HG02610 (cell line): ENCODE data around the gene TBC1D1.

ENCODE experiments used
- ATAC-seq: cut with Tn5 transposase; IDR thresholded peaks from one replicate; pipeline ENCODE4 v1.9.1; 2021; ENCODE audit warnings: mild to moderate bottlenecking, moderate library complexity; ENCODE audit not compliant: unreplicated experiment

The TBC1D1 gene

DNA sequence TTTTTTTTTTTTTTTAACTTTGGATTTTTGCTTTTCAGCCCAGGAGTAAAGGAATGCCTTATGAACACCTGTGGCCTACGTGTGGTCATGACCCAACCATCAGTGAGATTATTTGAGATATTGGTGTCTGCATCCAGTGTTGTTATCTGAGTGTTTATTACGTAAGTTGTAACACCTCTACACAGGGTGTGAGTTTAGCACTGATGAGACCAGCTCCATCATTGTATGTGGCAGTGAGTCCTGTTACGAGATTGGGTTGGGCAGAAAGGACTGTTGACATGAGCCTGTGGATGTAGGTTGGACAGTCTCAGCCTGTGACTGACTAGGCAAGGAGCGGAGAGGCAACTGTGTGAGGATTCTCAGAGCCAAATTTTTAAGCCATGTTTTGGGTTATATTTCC, 248.3 kb downstream of the TBC1D1 start:
- ATAC-seq: no peak

DNA sequence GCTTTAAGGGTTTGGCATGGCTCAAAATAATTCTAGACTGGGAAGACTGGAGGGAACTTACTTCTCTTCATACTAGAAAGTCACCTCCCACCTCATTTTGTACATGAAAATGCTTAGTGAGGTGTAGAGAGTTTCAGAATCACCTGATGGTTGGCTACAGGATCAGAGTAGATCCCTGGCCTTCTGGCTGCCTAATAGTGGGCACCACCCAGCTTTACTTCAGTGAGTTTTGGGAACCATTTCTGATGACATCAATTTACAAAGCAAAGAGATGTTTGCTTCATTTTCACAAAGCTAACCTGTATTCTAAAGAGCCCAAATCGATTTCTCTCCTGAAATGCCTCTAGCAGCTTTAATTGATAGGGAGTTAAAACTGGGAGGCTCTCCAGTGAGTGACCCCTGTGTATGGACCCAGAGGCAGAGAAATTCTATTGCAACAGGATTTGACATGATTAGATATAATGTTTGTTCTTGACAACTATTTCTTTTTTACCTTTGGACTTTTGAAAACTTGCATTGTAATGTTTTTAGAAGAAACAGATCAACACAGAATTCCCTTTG, 249.8 kb downstream of the TBC1D1 start:
- no peak for ATAC-seq

DNA sequence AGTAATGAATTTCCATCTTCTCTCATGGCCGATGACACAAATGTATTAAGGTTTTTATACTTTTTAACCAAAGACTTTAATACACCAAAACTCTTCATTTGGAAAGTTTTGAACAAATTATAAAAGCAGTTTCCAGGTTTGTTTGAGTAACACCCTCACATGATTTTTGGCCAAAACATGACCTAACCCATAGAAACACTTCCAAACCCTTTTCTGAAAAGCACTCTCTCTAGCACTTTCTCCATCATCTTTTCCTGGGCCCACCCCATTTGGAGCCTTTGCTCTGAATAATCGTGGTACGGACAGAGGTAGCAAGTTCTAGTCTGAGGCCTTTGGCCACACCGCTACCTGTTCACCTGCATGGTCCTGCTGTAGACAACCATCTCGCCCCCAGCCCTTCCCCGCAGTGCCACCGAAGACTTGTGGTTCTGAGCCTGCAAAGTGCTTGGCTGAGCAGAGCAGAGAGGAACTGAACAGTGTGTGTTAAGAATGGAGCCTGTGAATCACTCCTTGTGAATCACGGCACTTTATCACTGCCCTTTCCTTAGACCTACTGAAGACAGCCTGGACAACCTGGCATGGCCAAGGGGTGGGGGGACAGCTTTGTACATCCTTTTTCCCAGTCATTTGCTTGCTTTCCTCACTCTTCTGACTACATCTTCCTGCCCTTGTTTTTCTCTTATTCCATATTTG, 251.1 kb downstream of the TBC1D1 start:
- ATAC-seq: no peak

DNA sequence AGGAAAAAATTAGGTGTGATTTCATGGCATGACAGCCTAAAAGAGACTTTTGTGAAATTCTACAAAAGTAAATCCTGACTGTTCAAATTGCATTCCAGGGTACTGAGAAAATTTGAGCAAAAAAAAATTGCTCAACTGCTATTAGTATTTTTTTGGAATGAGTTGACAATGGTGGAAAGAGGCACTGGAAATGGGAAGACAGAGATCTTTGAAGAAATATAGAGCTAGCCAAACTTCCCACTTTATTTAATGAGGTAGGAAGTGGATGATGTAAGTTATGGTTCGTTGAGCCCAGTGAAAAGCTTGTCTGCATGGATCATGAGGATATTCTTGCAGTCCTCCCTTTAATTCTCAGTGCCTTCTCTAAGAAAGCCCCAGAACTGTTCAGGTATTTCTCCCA, 253.1 kb downstream of the TBC1D1 start:
- ATAC-seq: no peak

DNA sequence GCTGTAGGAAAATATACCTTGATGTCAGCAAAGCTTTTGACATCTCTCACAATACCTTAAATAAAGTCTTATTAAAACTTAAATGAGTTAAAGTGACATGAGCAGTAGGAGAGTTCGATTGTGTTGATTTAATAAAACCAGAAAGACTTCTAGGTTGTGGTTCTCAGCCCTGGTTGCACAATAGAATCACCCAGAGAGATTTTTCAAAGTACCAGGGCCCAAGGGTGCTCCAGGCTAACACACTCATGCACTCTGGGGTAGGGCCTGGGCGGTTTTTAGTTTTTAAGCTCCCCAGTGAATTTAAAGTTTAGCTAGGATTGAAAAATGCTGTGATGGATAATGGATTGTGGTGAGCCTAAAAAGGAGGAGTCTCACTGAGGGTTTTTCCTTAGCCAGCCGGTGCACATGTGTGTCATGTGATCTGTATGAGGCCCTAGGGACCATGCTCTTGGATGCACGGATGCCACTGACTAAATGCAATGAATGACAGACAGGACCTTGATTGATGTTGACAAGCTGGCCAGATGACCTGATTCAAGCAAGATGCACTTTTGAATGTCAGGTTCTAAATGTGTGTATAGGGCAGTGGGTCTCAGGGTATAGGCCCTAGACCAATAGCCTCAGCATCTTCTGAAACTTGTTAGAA, 254.3 kb downstream of the TBC1D1 start:
- ATAC-seq: no peak

DNA sequence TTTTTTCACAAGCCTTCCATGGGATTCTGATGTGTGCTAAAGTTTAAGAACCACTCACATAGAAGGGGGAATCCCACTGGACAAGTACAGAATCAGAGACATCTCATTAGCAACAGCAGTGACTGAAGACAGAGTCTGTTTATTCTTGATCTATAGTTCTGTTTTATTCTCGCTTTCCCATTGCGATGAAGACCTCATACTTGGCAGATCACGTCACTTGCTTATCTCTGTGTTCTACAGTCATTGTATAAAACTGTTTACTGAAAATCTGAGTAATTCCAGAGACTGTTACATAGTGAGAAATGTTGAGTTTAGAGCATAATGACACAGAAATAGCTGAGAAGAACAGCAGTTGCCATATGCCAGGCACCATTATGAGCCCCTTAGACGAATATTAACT, 254.9 kb downstream of the TBC1D1 start:
- ATAC-seq: peak; percentile 49

DNA sequence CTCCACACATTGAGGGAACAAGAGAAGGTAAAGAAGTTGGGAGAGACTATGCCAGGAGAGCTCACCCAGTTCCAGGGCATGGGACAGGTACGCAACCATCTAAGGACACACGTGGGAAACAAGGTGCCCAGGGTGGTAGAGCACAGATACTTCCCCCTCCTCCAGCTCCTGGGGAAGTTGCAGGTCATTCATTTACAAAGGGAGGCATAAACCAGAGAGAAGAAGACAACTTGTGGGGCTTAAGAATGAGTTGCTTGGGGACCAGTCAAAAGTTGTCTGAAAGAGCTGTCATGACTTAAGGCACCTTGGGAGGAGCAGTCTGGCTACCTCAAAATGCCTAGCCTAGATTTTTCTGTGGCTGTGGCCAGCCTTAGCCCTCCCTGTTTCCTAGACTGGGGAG, 255.5 kb downstream of the TBC1D1 start:
- ATAC-seq: no peak

DNA sequence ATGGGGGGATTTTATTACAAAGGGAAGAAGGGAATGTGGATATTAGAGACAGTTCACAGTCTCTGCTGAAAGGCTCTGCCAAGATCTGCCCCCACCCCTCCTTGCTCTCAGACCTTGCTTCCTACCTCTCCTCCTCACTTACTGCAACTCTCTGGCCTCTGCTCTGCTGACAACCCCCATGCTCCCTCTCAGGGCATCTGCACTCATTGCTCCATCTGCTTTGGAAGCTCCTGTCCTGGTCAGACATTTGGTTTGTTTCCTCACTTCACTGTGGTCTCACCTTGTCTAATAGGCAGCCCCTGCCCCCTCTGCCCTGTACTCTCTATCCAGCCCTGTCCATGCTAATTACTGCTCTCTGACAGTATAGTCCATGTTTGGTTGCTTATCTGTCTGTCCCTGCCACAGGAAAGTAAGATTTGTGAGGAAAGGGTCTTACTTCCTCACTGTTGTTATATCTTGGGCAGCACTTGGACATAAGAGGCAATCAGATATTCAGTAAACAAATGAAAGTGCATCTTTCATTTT, 258.6 kb downstream of the TBC1D1 start:
- ATAC-seq: no peak

DNA sequence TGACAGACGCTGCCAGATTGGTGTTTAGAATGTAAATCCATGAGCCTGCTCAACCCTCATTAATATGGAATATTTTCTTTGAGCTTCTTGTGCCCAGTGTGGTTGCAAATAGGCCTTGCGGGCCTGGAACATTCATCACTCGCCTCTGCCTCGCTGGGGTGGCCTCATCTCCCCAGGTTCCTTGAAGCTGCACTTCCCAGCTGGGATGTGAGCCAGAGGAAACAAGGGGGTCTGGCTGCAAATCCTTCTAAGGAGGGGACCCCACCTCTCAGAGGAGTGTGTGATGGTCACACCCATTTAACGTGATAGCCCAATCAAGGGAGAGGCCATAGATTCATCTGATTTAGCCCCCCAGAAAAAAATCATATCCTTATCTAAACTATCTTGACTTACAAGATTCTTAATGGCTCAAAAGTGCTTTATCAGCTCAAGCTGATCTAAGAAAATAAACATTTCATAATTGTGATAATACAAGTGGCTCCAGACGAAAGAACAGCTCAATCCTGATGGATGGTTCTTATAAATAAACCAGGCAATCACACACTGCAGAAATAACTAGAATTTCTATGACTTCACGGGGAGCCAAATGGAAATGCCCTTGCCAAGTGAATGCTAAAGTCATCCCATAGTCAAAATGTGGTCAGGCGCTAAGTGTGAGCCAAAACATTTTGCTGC, 259.2 kb downstream of the TBC1D1 start:
- no peak for ATAC-seq

DNA sequence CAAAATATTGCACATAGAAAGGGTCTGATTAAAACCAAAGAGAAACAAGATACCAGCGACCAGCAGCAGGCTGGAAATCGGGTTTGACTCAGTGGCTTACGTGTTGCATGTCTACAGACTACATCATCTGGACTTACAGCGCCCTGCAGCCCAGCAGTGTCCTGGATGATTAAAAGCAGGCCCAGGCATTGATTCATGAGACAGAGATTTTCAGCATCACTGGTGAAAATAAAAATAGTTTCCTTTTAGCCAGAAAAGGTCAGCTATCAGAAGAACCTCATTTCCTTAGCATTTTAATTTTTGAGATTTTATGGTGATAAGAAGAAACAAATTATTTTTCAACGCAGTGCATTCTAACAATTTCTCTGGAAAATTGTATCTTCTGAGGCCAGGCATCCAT, 259.9 kb downstream of the TBC1D1 start:
- ATAC-seq: no peak

DNA sequence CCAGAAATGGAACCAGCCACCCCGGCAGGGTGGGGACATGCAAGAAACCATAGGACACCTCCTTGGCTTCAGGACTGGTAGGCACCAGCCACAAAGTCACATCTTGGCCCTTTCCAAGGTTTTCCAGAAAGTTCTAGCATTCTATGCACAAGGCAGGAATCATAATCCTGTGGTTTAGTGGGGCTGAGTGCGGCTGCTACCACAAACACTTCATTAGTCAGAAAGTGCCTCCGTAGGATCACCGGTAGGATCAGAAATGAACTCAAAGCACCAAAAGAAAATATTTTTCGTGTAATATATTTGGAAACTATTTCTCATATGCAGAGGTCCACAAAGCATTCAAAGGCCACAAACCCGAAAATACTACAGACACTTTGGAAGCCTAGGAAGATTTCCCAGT, 261.0 kb downstream of the TBC1D1 start:
- no peak for ATAC-seq

DNA sequence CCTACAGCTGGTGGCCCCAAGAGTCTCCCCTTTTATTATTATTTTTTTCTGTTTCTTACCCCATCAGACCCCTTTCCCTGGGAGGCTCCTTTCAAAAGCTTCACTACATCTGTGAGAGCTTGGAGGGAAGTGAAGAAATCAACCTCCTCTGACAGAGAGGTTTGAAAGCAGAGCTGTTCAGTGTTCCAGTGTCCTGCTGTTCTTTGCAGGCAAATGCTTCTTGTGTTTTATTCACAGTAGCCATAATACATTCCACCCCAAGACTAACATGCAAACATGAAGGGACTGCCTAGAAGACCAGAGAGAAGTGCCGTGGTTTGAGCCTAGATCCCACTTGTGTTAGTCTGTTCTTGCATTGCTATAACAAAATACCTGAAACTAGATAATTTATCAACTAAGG, 261.4 kb downstream of the TBC1D1 start:
- no peak for ATAC-seq

DNA sequence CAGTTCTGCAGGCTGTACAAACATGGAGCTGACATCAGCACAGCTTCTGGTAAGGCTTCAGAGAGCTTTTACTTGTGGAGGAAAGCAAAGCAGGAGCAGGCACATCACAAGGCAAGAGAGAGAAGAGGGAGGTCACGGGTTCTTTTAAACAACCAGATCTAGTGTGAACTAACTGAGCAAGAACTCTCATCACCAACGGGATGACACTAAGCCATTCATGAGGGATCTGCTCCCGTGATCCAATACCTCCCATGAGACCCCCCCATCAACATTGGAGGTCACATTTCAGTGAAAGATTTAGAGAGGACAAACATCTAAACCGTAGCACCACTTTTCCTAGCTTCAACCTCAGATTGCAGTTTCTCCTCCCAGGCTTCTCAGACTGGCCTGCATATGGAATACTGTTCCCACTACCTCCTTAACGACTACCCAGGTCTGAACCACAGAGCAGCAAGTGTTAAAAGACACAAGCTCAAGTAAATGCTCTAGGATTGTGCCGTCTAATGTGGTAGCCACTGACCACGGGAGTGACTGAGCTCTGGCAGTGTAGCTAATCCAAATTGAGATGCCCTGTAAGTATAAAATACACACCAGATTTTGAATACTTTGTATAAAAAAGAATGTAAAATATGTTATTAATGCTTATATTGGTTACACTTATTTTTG, 262.0 kb downstream of the TBC1D1 start:
- no peak for ATAC-seq

DNA sequence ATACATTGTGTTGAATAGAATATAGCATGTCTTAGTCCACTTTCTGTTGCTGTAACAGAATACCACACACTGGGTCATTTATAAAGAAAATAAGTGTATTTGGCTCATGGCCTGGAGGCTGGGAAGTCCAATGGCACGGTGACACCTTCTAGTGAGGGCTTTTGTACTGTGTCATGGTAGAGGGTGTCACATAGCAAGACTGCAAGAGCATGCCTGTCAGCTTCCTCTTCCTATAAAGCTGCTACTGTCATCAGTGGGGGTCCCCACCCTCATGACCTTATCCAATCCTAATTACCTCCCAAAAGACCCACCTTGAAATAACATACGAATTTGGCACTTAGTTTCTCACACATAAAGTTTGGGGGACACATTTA, 262.5 kb downstream of the TBC1D1 start:
- no peak for ATAC-seq

DNA sequence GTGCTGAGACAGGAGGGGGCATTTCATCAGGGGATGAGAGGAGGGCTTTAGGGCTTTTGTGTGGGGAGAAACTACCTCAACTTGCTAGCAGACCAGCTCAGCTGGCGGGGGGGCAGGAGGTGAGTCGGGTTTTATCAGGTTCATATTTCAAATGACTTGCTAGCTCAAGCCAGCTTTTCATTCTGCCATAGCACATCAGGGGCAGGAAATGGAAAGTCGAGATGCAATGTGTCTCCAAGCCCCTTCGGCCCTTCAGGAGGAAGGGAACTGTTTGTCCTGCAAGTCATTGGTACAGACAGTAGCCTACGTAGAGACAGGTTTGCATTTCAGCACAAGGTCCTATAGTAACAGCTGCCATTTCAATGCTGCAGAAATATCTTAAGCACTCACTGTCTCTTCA, 263.4 kb downstream of the TBC1D1 start:
- no peak for ATAC-seq

DNA sequence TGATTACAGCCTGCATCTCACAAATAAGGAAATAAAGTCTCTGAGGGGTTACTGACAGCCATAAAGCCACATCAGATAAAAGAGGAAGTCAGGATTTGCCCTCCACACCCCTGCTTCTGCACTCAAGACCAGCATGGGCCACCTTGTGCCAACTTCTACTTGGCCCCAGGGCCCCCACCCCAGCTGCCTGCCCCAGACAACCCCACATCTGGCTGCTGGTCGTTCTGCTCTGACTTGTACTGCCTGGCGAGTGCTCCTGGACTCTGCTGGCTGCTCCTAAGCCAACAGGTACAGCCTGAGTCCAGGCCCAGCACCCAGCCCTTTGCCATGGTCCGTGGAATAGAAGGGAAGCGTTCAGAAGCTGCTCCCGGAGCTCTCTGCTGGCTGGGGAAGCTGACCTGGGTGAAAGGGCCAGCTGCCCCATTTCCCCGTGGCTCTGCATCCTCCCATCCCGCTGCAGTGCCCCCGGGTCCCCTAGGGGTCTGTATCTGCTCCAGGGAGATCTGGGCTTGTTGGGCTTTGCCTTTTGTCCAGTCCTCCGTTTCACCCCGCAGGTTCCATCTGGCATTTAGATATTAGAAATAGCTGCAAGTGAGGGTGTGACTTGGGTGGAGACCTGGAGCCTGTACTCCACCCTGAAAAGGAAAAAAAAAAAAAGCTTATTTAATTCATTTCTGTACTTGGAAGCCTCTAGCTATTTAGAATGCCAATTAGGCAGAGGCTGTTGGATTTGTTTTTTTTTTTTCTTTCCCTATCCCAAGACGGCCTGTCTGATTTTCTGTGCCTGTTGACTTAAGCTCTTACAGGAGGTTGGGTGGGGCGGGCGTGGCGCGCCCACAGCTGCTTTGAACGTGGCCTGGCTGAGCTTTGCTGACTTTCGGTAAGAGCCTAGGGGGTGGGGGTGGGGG, 264.1 kb downstream of the TBC1D1 start:
- no peak for ATAC-seq

DNA sequence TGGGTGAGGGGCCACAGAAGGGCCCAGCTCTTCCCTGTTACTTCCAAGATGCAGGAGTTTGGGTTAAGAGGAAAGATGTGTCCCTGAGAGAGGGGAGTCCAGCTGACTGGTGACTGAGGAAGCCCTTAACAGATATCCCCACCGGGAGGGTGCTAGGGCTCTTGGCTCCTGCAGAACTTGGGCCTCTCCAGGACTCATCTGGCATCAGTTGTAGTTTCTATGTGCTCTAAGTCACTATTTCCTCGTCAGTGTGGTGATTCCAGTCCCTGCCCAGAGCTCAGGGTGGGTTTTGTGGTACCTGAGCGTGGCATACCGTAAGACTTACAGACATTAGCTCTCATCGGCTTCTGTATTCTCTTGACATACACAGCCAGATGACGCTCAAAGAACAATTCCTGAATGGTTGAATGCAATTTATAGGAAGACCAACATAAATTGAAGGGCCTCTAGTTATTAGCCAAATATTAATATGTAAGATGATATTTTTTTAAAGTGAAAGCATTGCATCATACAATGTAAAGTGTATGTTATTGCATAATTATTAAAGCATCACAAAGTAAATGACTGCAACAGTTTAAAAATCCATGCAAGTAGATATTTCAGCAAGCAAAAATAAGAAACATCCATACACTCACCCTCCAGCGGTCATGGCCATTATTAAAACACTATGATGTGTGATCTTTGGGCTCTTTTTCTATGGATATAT, 264.9 kb downstream of the TBC1D1 start:
- no peak for ATAC-seq

DNA sequence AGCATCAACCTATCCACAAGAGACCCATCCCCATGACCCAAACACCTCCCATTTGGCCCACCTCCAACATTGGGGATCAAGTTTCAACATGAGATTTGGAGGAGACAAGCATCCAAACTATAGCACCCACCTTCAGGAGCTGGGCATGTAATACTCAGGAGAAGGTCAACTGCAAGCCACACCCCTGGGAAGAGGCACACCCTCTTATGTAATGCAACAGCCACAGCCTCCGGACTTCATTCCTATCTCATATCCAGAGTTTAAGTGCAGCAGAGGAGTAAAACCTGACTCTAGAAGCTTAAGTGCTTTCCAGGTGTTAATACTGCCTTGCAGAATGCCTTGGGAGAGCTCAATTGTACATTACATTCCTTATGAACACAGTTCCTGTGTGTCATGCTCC, 266.7 kb downstream of the TBC1D1 start:
- ATAC-seq: no peak

DNA sequence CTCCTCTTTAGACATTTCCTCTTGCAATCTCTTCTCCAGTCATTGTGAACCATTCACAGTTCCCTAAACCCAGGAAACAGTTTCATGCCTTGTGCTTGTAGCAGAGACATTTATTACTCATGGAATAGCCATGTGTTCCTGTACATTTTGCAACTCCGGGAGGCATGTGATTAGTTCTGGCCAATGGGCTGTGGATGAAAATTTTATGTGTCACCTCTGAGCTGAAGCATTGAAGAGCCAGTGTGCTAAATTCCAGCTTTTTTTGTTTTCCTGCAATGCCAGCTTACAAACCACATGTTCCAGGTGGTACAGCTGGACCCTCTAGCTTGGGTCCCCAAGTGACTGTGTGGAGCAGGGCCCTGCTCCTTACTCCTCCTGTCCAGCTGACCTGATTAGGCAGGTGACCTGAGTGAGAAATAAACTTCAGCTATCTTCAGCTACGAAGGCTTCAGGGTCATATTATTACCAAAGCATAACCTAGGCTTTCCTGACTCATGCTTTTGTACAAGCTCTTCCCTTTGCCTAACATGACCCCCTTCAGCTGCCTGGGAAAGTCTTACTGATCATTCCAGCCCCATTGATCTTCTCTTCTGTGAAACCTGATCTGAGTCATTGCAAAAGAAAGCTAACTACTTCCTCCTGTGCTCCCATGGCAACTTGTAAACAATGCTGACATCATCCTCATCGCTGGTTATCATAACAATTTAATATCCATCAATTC, 269.8 kb downstream of the TBC1D1 start:
- ATAC-seq: peak; percentile 93
